Osteocyte (in vitro differentiated cells): Measurements from ENCODE around the gene ITPR2. TPM values are rescaled to one million over a fixed set of nuclear protein-coding genes. Genes with fewer than 3 reads are reported as not detected.

ENCODE experiments used
- DNase-seq: peaks from one replicate; pipeline ENCODE4 v3.0.0; 2021; ENCODE audit warnings: mixed read lengths; ENCODE audit not compliant: unreplicated experiment; ENCODE audit errors: extremely low spot score
- H3K27ac Mint-ChIP-seq: one replicate; pipeline ENCODE4 v1.8.0; 2021; ENCODE audit warnings: mild to moderate bottlenecking, mixed read lengths; ENCODE audit not compliant: unreplicated experiment
- H3K27me3 Mint-ChIP-seq: one replicate; pipeline ENCODE4 v1.8.0; 2021; ENCODE audit warnings: mixed read lengths; ENCODE audit not compliant: unreplicated experiment
- H3K36me3 Mint-ChIP-seq: one replicate; pipeline ENCODE4 v1.8.0; 2021; ENCODE audit warnings: mixed read lengths; ENCODE audit not compliant: unreplicated experiment
- H3K4me1 Mint-ChIP-seq: one replicate; pipeline ENCODE4 v1.8.0; 2021; ENCODE audit warnings: mixed read lengths; ENCODE audit not compliant: unreplicated experiment
- H3K4me3 Mint-ChIP-seq: one replicate; pipeline ENCODE4 v1.8.0; 2021; ENCODE audit warnings: mild to moderate bottlenecking, moderate library complexity, mixed read lengths; ENCODE audit not compliant: unreplicated experiment
- H3K9me3 Mint-ChIP-seq: one replicate; pipeline ENCODE4 v1.8.0; 2021; ENCODE audit warnings: mixed read lengths; ENCODE audit not compliant: unreplicated experiment
- total RNA-seq: library from RNA; stranded (reverse); gene quantifications from 2 replicates; pipeline ENCODE4 v1.2.1, GENCODE V29; 2021
- TF ChIP-seq, protein P1 (sequence below): fragments of 200-600 bp; sonication (generic); IDR thresholded peaks from 2 replicates; pipeline ENCODE4 v1.5.0; 2021; ENCODE audit warnings: antibody characterized with exemption, mild to moderate bottlenecking, moderate library complexity

Gene ITPR2
- total RNA-seq, 1 donor from 2014 or later, result 22.1 TPM

DNA sequence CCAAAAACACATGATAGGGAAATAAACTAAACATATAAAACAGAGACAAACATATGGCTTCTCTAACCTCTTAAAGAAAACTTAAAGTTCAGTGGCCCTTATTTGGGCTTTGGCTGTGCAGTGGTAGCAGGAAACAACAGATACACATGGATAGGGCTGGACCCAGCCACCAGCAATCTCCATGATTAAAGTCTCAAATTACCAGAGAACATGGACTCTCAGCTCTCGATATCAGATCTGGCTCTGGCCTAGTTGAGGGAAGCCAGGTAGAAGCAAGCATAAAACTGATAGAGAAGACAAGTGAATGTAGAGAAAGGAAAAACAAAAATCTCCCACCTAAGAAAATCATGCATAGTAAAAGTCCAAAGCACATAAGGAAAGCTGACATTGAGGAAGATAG is 164.8 kb downstream of the ITPR2 start:
- Mint-ChIP-seq H3K36me3 (peaks cover 7% of the 10 kb centered on the region), H3K27me3 (no peaks in the 10 kb centered on the region), H3K4me3 (no peak overlapping the region), H3K4me1 (no peaks in the 10 kb centered on the region), H3K27ac (no peak overlapping the region), H3K9me3 (no peaks in the 10 kb centered on the region)
- TF ChIP-seq, protein P1, sequence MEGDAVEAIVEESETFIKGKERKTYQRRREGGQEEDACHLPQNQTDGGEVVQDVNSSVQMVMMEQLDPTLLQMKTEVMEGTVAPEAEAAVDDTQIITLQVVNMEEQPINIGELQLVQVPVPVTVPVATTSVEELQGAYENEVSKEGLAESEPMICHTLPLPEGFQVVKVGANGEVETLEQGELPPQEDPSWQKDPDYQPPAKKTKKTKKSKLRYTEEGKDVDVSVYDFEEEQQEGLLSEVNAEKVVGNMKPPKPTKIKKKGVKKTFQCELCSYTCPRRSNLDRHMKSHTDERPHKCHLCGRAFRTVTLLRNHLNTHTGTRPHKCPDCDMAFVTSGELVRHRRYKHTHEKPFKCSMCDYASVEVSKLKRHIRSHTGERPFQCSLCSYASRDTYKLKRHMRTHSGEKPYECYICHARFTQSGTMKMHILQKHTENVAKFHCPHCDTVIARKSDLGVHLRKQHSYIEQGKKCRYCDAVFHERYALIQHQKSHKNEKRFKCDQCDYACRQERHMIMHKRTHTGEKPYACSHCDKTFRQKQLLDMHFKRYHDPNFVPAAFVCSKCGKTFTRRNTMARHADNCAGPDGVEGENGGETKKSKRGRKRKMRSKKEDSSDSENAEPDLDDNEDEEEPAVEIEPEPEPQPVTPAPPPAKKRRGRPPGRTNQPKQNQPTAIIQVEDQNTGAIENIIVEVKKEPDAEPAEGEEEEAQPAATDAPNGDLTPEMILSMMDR, result no peak
- no peak for DNase-seq

DNA sequence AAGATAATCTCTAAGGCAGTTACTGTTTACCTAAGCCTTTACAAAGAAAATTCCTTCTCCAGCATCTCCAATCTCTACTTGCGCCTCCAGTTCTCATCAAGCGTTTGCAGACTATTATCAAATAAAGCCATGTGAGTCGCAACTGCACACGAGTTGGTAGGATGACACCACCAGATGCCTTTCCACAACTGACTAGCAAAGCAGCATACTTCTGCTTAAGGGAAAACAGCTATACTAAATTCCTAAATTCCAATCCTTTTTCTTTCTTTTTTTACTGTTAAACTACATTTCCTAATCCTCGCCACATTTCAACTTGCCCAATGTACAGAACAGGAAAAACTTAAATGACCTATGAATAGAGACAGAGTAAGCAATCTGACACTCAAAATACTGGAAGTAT is 166.7 kb downstream of the ITPR2 start:
- no peak overlapping the region for H3K4me3 Mint-ChIP-seq
- H3K27me3 Mint-ChIP-seq, result no peaks in the 10 kb centered on the region
- H3K4me1 Mint-ChIP-seq, result no peaks in the 10 kb centered on the region
- H3K27ac Mint-ChIP-seq, result no peak overlapping the region
- DNase-seq, result no peak
- TF ChIP-seq, protein P1, result no peak
- H3K36me3 Mint-ChIP-seq, result peaks cover 10% of the 10 kb centered on the region
- H3K9me3 Mint-ChIP-seq, result no peaks in the 10 kb centered on the region

DNA sequence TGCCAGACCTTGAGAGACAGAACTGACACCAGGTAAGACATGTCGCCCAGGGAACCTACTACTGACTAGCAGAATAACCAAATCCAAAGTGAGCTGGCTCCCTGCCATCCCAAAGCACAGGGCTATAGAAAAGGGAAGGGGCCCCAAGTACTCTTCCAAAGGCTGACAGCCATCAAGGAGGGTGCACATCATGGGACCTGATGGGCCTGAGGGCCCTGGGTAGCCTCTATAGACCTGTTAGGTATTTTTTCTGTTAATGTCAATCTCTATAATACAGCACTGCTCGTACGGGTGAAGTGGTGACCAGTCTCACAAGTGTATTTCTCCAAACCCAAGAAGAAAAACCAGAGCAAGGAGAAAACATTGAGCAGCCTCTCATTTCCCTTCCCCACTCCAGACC is 171.6 kb downstream of the ITPR2 start:
- no peak for DNase-seq
- no peaks in the 10 kb centered on the region for H3K27me3 Mint-ChIP-seq
- no peaks in the 10 kb centered on the region for H3K4me1 Mint-ChIP-seq
- no peaks in the 10 kb centered on the region for H3K9me3 Mint-ChIP-seq
- H3K4me3 Mint-ChIP-seq, result no peak overlapping the region
- TF ChIP-seq, protein P1, result no peak
- H3K36me3 Mint-ChIP-seq, result peaks cover 12% of the 10 kb centered on the region
- no peak overlapping the region for H3K27ac Mint-ChIP-seq

DNA sequence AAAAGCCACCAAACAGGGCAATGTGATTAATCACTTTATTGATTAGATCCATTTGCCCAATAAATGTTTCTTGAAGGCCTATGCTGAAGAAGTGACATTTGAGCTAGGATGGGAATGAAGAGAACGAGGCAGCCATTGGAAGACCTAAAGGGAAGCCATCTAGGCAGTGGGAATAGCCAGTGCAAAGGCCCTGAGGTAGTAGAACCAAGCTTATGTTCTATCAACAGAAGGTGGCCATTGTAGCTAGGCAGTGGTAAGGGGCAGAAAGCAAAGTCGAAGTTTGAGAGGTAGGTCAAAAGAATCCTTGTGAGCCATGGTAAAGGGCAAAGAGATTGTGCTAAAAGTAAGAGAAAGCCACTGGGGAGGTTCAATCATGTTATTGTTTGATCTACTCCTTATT is 173.1 kb downstream of the ITPR2 start:
- TF ChIP-seq, protein P1, result no peak
- no peak for DNase-seq
- Mint-ChIP-seq H3K9me3 (no peaks in the 10 kb centered on the region), H3K4me1 (no peaks in the 10 kb centered on the region), H3K27me3 (no peaks in the 10 kb centered on the region), H3K27ac (no peak overlapping the region), H3K4me3 (no peak overlapping the region), H3K36me3 (peaks cover 23% of the 10 kb centered on the region)

GRCh38 chr12:26658991-26659390 is 174.0 kb downstream of the ITPR2 start:
- no peak for DNase-seq
- Mint-ChIP-seq H3K9me3 (no peaks in the 10 kb centered on the region), H3K4me1 (no peaks in the 10 kb centered on the region), H3K27me3 (no peaks in the 10 kb centered on the region), H3K4me3 (no peak overlapping the region), H3K36me3 (peaks cover 25% of the 10 kb centered on the region), H3K27ac (no peak overlapping the region)
- TF ChIP-seq, protein P1, result no peak
